ENCODE results near the gene IKBKE.

IKBKE gene

GRCh38 chr1:206476591-206476990, 6.3 kb downstream of the IKBKE start:
- Histone ChIP-seq H3K4me3 (ENCODE audit: low read length, poor library complexity, severe bottlenecking) (no peak overlapping the region), H3F3A (ENCODE audit: low read depth) (no peaks in the 10 kb centered on the region), H3K9ac (ENCODE audit: low read depth, low read length, poor library complexity, severe bottlenecking) (no peak overlapping the region), H3K4me1 (ENCODE audit: insufficient read depth, low read length, poor library complexity, severe bottlenecking) (peaks cover 21% of the 10 kb centered on the region), H3K36me3 (ENCODE audit: insufficient read depth, low read length) (peaks cover 58% of the 10 kb centered on the region; the same call in 1 of the 2 replicates), H3K9me3 (ENCODE audit: insufficient read depth, low read depth, low read length) (no peaks in the 10 kb centered on the region), H3K4me2 (ENCODE audit: low read depth, low read length, poor library complexity, severe bottlenecking) (no peak overlapping the region), H3K27me3 (ENCODE audit: insufficient read depth, low read length, poor library complexity, severe bottlenecking) (no peaks in the 10 kb centered on the region), H2AFZ (ENCODE audit: low read length) (no peak overlapping the region), H3K79me2 (ENCODE audit: insufficient read depth, low read length) (peaks cover 23% of the 10 kb centered on the region), H4K20me1 (ENCODE audit: insufficient read depth, low read length, poor library complexity, severe bottlenecking) (peaks cover 11% of the 10 kb centered on the region), H3K9me2 (replicated peaks; ENCODE audit: low read depth, low read length) (no peaks in the 10 kb centered on the region)
- TF ChIP-seq EZH2phosphoT487 (IDR thresholded peaks at IDR 0.05; ENCODE audit: borderline replicate concordance) = no peak
- TF ChIP-seq CTCF (conservative IDR thresholded peaks at IDR 0.05; ENCODE audit: low read length) = no peak

GRCh38 chr1:206477110-206477509, 6.8 kb downstream of the IKBKE start:
- Histone ChIP-seq H2AFZ (ENCODE audit: low read length) (no peak overlapping the region), H3K4me1 (ENCODE audit: insufficient read depth, low read length, poor library complexity, severe bottlenecking) (peaks cover 16% of the 10 kb centered on the region), H3K4me2 (ENCODE audit: low read depth, low read length, poor library complexity, severe bottlenecking) (no peak overlapping the region), H3K4me3 (ENCODE audit: low read length, poor library complexity, severe bottlenecking) (no peak overlapping the region), H3F3A (ENCODE audit: low read depth) (no peaks in the 10 kb centered on the region), H3K9me3 (ENCODE audit: insufficient read depth, low read depth, low read length) (no peaks in the 10 kb centered on the region), H3K36me3 (ENCODE audit: insufficient read depth, low read length) (peaks cover 58% of the 10 kb centered on the region; the same call in 1 of the 2 replicates), H4K20me1 (ENCODE audit: insufficient read depth, low read length, poor library complexity, severe bottlenecking) (peaks cover 7% of the 10 kb centered on the region), H3K79me2 (ENCODE audit: insufficient read depth, low read length) (peaks cover 18% of the 10 kb centered on the region), H3K27me3 (ENCODE audit: insufficient read depth, low read length, poor library complexity, severe bottlenecking) (no peaks in the 10 kb centered on the region), H3K9ac (ENCODE audit: low read depth, low read length, poor library complexity, severe bottlenecking) (no peak overlapping the region), H3K9me2 (replicated peaks; ENCODE audit: low read depth, low read length) (no peaks in the 10 kb centered on the region)
- no peak for TF ChIP-seq EZH2phosphoT487 (IDR thresholded peaks at IDR 0.05; ENCODE audit: borderline replicate concordance)
- TF ChIP-seq CTCF (conservative IDR thresholded peaks at IDR 0.05; ENCODE audit: low read length) = no peak

- Histone ChIP-seq H3K9me3 (ENCODE audit: insufficient read depth, low read depth, low read length) (no peaks in the 10 kb centered on the region), H3K9ac (ENCODE audit: low read depth, low read length, poor library complexity, severe bottlenecking) (no peak overlapping the region), H4K20me1 (ENCODE audit: insufficient read depth, low read length, poor library complexity, severe bottlenecking) (peaks cover 4% of the 10 kb centered on the region), H3K9me2 (replicated peaks; ENCODE audit: low read depth, low read length) (no peaks in the 10 kb centered on the region), H3K36me3 (ENCODE audit: insufficient read depth, low read length) (peaks cover 64% of the 10 kb centered on the region; the same call in 1 of the 2 replicates), H3K79me2 (ENCODE audit: insufficient read depth, low read length) (peaks cover 11% of the 10 kb centered on the region), H2AFZ (ENCODE audit: low read length) (no peak overlapping the region), H3K4me3 (ENCODE audit: low read length, poor library complexity, severe bottlenecking) (no peak overlapping the region), H3F3A (ENCODE audit: low read depth) (no peaks in the 10 kb centered on the region), H3K4me2 (ENCODE audit: low read depth, low read length, poor library complexity, severe bottlenecking) (no peak overlapping the region), H3K4me1 (ENCODE audit: insufficient read depth, low read length, poor library complexity, severe bottlenecking) (peaks cover 10% of the 10 kb centered on the region), H3K27me3 (ENCODE audit: insufficient read depth, low read length, poor library complexity, severe bottlenecking) (no peaks in the 10 kb centered on the region)
- TF ChIP-seq EZH2phosphoT487 (IDR thresholded peaks at IDR 0.05; ENCODE audit: borderline replicate concordance) (no peak), CTCF (conservative IDR thresholded peaks at IDR 0.05; ENCODE audit: low read length) (no peak)
Measured at GRCh38 chr1:206477581-206478380, 7.5 kb downstream of the IKBKE start.
